ENCODE measurements around the gene SYT9.

DNA sequence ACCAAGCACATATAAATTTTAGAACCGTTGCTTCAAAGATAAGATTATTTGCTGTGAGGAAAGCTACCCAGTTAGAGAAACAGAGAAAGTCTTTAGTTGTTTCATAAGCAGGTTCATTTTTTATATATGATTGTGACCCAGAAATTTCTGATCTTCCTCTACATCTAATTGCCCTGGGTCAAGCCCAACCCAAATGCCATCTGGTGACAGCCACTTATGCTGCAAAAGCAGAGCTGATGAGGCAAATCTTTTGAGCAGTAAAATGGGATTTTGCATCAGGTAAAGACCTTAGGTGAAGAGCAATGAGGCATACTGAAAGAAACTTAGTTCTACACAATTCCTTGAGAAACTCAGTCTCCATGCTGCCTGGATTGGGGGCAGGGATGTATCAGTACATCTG, 28.0 kb downstream of the SYT9 start:
- no peak for TF ChIP-seq CEBPB (IDR thresholded peaks at IDR 0.05)
- no peak for TF ChIP-seq KDM1A (IDR thresholded peaks at IDR 0.05; ENCODE audit: low read depth)
- TF ChIP-seq EP300 (IDR thresholded peaks at IDR 0.05) = no peak
- TF ChIP-seq, protein P1, sequence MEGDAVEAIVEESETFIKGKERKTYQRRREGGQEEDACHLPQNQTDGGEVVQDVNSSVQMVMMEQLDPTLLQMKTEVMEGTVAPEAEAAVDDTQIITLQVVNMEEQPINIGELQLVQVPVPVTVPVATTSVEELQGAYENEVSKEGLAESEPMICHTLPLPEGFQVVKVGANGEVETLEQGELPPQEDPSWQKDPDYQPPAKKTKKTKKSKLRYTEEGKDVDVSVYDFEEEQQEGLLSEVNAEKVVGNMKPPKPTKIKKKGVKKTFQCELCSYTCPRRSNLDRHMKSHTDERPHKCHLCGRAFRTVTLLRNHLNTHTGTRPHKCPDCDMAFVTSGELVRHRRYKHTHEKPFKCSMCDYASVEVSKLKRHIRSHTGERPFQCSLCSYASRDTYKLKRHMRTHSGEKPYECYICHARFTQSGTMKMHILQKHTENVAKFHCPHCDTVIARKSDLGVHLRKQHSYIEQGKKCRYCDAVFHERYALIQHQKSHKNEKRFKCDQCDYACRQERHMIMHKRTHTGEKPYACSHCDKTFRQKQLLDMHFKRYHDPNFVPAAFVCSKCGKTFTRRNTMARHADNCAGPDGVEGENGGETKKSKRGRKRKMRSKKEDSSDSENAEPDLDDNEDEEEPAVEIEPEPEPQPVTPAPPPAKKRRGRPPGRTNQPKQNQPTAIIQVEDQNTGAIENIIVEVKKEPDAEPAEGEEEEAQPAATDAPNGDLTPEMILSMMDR (IDR thresholded peaks at IDR 0.05) = no peak
- TF ChIP-seq, protein P2, sequence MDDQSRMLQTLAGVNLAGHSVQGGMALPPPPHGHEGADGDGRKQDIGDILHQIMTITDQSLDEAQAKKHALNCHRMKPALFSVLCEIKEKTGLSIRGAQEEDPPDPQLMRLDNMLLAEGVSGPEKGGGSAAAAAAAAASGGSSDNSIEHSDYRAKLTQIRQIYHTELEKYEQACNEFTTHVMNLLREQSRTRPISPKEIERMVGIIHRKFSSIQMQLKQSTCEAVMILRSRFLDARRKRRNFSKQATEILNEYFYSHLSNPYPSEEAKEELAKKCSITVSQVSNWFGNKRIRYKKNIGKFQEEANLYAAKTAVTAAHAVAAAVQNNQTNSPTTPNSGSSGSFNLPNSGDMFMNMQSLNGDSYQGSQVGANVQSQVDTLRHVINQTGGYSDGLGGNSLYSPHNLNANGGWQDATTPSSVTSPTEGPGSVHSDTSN (IDR thresholded peaks at IDR 0.05) = no peak
- TF ChIP-seq, protein P3, sequence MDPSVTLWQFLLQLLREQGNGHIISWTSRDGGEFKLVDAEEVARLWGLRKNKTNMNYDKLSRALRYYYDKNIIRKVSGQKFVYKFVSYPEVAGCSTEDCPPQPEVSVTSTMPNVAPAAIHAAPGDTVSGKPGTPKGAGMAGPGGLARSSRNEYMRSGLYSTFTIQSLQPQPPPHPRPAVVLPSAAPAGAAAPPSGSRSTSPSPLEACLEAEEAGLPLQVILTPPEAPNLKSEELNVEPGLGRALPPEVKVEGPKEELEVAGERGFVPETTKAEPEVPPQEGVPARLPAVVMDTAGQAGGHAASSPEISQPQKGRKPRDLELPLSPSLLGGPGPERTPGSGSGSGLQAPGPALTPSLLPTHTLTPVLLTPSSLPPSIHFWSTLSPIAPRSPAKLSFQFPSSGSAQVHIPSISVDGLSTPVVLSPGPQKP (IDR thresholded peaks at IDR 0.05; ENCODE audit: low read depth, low read length) = no peak
- no peak for TF ChIP-seq JUNB (IDR thresholded peaks at IDR 0.05)
- no peak for TF ChIP-seq MAFK (IDR thresholded peaks at IDR 0.05; ENCODE audit: partially characterized antibody)
- no peak for TF ChIP-seq POLR2A (IDR thresholded peaks at IDR 0.05; ENCODE audit: low read length)
- no peak for TF ChIP-seq RFX5 (IDR thresholded peaks at IDR 0.05)
- TF ChIP-seq, protein P4, sequence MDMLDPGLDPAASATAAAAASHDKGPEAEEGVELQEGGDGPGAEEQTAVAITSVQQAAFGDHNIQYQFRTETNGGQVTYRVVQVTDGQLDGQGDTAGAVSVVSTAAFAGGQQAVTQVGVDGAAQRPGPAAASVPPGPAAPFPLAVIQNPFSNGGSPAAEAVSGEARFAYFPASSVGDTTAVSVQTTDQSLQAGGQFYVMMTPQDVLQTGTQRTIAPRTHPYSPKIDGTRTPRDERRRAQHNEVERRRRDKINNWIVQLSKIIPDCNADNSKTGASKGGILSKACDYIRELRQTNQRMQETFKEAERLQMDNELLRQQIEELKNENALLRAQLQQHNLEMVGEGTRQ (IDR thresholded peaks at IDR 0.05) = no peak
- no peak for TF ChIP-seq JUN (IDR thresholded peaks at IDR 0.05)

All from A549 (cell line).